GM19463 (cell line): ENCODE measurements around the gene ZNF516.

Source experiments
- ATAC-seq: cut with Tn5 transposase; IDR thresholded peaks from one replicate; pipeline ENCODE4 v1.9.1; 2021; ENCODE audit warnings: mild to moderate bottlenecking, moderate library complexity; ENCODE audit not compliant: unreplicated experiment

Gene ZNF516

DNA sequence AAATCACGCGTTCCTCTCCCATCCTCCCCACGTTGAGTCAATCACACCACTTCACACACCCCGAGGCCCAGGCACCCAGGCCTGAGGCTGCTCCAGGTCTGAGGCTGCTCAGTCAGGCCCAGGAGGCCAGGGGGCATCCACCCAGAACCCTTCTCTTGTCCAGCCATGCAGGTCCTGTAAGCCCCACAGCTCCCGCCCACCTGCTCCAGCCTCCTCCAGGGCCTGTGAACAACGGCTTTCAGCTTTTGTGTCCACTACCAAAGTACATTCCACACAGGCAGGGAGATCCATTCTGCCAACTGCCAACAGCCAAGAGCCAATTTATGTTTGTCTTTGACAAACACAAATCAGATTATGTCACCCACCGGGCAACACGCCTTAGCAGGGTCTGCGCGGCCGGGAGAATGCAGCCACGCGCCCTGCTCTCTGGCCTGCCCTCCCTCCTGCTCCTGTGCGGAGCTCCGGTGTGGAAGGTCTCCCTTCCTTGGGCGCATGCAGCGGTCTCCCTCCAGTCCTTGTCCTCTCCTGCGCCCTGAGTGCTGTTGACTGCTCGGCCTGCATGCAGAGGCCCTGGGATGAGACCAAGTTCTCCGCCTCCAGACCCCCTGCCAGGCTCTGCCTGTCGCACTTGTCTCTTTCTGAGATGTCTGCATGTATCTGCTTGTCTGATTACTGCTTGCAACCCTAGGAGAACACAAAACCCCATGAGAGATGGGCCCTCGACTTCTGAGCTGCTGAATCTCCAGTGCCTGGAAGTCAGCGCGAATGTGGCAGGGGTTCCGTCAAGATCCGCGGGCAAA is 146.6 kb downstream of the ZNF516 start:
- no peak for ATAC-seq

GRCh38 chr18:76347341-76347740 is 147.7 kb downstream of the ZNF516 start:
- ATAC-seq = no peak

DNA sequence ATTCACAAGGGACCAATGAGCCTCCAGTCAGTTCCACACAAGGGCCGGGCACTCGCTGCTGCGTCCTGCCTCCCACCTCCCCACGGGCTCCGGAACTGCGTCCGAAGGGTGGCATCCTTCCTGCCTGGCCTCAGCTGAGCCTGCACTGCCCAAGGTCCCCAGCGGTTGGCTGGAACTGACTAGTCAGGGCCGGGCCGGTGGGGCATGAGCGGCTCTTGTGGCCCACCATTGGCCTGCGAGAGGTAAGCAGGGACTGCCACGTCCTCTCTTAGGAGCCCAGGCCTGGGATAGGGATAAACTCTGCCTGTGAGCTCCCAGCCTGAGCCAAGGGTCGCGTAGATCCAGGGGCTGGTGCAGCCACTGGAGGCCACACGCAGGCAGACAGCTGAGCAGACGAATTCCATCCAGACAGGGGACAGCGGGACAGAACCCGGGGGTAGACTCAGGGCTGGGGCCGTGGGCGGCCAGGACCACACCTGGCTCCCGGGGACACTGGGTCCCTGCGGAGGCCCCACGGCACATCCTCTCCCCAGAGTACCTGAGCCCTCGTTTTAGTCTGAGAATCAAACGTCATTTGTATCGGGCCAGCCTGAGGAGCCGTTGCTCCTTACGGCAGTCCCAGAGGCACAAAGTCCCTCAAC is 148.4 kb downstream of the ZNF516 start:
- ATAC-seq = no peak

DNA sequence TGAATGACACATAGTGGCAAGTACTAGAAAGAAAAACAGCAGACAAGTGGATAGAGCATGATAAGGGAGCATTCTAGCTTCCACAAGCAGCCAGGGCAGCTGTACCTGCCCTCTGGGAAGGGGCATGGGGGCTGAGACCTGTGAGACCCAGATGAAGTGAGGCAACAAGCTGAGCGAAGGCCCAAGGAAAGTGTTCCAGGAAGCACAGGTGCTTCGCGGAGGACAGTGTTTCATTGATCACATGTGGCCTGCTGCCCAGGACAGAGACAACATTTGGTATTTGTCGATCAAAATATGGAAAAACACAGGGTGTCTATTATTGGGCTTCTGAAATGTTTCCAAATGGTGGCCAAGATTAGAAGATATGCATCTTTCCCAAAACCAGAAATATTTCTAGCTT is 149.1 kb downstream of the ZNF516 start:
- no peak for ATAC-seq

- ATAC-seq = no peak
Measured at GRCh38 chr18:76343938-76344569, 151.0 kb downstream of the ZNF516 start.

DNA sequence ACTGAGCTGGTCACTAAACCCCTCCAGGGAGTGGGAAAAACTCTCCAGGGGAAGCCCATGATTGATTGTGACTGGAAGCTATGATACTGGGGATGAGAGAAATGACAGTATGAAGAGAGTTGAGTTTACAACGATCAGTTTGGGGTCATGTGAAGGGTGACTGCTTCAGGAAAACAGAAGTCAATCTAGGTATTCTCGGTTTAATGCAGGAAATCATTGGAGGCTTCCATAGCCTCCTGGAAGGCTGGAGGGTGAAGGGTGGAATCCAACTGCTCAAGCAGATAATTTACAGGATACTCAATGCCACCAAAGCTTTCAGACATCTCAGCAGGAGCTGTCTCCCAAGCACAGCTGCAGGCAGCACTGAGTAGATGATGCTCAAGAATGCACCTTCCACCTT is 154.6 kb downstream of the ZNF516 start:
- no peak for ATAC-seq

DNA sequence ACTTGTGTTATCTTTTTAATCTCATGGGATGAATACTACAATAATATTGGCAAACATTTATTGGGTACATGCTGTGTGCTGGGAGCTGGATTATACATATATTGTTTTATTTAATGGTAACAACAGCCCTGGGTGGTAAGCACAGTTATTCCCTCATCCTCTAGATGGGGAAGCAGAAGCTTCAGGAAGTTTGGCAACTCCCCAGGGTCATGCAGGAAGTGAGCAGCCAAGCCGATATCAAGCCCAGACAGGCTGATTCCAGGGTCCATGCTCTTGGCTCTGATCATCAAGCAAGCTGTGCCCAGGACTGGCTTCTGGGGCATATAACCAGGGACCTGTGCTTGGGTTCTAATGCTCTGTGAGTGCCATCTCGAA is 155.8 kb downstream of the ZNF516 start:
- no peak for ATAC-seq

DNA sequence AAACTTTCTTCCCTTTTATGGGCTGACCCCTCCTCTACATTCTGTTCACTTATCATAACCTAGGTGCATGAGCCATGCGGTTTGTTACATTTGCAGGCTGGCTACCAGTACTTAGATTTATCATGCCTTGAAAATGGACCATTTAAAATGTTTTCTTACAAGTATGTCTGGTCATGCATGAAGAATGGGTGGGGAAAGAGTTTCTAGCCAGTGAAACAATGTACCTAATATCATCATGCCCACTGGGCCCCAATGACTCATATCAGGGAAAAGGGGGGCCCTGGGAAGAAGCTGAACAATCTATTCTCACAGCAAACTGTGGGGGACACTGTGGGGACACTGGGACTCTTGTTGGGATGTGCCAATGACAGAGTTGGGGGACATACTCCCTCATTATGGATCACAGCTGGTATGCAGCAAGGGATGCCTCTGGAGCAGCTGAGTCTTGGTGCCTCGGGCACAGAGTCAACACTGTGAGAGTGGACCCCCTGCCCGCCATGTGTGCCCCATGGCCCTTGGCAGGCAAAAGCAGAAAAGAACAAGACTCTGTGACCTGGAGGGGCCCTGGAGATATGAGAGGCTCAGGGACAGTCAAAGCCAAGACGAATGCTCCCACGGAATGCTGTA is 156.3 kb downstream of the ZNF516 start:
- no peak for ATAC-seq

DNA sequence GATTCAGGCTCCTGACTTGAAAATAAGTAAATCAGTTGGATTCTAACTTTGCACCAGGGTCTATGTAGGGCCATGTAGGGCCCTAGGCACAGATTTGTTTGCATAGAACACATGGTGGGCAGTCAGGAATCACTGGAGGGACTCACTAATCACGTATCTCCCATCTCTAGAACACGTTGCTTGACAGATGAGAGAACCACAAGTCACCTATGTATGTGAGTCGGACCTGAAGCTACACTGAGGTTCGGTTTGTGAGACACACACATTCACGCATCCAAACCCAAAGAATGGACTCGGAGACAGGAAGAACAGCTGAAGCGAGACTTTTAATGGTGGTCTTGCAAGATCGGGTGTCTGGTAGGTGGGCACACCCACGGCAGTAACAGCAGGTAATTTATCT is 157.0 kb downstream of the ZNF516 start:
- ATAC-seq = no peak

DNA sequence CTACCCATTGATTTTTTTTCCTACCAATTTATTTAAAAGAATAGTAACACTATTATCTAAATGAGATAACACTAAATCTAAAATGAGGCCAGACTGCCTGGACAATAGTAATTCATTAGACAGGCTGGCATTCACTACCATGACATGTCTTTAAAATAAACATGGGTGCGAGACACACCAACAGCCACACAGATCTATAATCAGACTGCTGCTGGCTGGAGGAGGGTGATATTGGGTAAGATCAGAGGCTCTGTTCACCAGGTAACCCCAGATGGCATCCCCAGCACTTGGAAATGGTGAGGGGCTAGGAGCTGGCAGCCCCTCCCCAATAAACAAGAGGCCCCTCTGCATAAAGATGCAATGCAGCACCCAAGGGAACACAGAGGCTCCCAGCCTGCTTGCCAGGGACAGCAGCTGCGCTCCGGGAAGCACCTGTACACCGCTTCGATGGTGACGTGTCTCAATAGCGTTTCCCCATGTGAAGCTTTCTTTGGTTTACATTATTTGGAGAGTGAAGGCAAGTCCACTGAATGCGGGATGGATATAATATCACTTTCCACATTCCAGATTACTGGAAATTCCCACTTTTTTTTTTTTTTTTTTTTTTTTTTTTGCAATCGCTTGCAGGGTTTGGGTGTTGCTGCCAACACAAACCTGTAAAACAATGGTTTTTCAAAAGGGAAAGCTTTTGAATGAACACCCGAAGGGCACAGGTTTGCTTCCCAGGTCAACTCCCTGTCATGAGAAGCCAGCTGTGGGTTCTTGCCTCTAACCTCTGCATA is 159.0 kb downstream of the ZNF516 start:
- no peak for ATAC-seq

DNA sequence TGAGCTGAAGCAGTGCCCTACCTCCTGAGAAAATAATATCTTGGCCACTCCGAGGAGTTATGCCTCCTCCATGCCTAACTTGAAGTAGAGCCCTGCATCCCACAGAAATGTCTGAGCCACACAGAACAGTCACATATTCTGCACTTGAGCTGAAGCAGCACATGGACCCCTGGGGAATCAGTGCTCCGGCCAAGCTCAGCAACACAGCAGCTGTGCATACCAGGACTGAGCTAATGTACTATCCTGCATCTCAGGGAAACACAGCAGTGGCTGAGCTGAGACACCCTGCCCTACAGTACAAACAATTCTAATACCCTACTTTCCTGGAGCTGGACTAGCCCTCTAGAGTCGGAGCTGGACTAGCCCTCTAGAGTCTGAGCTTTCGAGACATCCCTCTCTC is 166.9 kb downstream of the ZNF516 start:
- no peak for ATAC-seq

GRCh38 chr18:76323891-76324290 is 171.2 kb downstream of the ZNF516 start:
- ATAC-seq = no peak

GRCh38 chr18:76322686-76323085 is 172.4 kb downstream of the ZNF516 start:
- ATAC-seq = no peak

DNA sequence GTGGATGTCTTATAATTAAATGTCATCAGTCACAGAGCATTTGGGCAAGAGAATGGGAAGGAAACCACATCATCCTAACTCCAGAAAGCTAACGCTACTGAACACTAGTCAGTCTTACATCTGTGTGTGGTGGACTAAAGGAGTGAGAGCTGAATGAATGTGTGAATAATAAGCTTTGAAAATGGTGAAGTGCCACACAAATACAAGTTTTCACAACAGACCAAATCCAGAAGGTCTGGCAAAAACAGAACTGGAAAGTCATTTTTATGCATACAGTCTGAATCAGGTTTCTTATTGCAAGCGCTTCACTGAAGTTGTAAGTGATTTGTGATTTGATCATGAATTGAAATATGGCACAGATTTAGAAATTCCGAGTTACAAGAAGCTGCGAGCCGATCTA is 175.7 kb downstream of the ZNF516 start:
- no peak for ATAC-seq

GRCh38 chr18:76318607-76319006 is 176.4 kb downstream of the ZNF516 start:
- ATAC-seq = no peak

- no peak for ATAC-seq
Measured at GRCh38 chr18:76317136-76317535, 177.9 kb downstream of the ZNF516 start.

DNA sequence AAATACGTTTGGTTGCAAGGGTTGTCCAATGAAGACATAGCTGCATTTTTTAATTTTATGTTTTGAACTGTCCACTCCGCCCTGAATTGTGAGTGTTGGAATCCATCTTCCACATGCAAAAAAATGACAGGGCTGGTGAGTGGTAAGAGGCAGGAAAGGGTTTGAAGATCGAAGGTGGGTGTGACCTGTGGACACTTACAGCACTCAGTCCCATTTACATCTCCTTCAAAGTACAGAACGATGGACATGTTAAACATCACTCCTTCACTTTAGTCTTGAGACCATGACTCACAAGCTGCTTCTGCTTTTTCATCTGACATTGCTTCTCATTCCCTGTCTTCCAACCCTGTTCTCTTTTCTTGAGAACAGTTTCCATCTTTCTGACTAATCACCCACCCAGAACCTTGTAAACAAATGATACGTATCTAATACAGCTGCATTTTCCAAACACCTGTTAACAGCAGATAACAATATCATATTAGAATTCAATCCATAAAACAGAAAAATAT is 179.3 kb downstream of the ZNF516 start:
- no peak for ATAC-seq

- no peak for ATAC-seq
Measured at GRCh38 chr18:76314496-76314895, 180.5 kb downstream of the ZNF516 start.

DNA sequence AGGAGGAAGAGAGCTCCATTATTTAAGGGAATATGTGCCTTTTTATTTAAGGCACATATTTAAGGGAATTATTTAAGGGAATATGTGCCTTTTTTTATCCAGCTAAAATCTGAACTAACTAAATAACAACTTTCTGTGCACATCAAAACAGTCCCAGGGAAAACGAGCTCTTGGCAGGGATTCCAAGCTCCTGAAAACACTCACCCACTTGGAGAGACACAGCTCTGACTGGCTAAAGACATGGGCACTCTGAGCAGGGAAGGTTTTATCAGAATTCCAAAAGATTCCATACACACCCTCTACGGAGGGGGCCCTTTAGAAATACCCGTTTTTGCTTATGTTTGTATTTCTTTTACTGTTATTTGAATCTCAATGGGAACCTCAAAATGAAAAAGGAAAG is 181.0 kb downstream of the ZNF516 start:
- no peak for ATAC-seq
